Measurements from ENCODE around the gene GDA. TPM values are rescaled to one million over a fixed set of nuclear protein-coding genes. Genes with fewer than 3 reads are reported as not detected.

GDA gene
- total and polyA plus RNA-seq, 4 donors: 0.04 to 1.5 (median 0.63) TPM

DNA sequence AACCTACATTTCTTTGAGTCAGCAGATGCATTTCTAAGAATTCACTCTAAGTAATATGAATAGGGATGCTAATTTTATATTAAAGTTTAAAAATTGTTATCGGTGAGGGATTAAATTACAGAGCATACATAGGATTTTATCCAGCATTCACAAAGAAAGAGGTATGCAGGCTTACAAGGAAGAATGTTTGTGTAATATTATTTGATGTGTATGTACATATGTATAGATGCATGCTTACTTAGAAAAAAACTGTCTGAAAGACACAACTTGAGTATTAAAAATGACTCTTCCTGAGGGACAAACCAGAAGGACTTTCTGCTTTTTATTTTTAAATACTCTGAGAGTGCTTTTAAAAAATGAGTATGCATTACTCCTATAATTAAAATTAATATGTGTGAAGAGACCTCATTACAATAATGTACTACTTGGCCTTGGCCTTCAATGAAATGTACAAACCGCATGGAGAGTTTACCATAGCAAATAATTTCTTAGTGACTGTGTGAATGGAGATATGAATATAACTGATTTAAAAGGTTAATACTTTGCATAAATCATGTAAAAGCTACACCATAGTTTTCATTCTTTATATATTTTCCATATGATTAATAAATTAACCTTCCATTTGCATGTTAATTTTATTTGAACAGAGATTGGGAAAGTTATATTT is 77.0 kb downstream of the GDA start:
- Histone ChIP-seq H3K9ac (ENCODE audit: insufficient read depth in 1 of 2, low read length in 2 of 2) (no peak overlapping the region), H3K4me3 (no peak overlapping the region), H3K27ac (ENCODE audit: low read depth in 1 of 2, low read length in 1 of 2) (no peak overlapping the region), H3K4me1 (ENCODE audit: control insufficient read depth in 5 of 5, insufficient read depth in 5 of 5, low read length in 5 of 5) (no peaks in the 10 kb centered on the region), H3K36me3 (ENCODE audit: control insufficient read depth in 4 of 4, insufficient read depth in 4 of 4, low read length in 4 of 4) (no peaks in the 10 kb centered on the region), H3K27me3 (ENCODE audit: control insufficient read depth in 3 of 3, insufficient read depth in 3 of 3, low read length in 2 of 3) (no peaks in the 10 kb centered on the region), H3K9me3 (ENCODE audit: control insufficient read depth in 4 of 4, insufficient read depth in 3 of 4, low read length in 3 of 4) (no peaks in the 10 kb centered on the region)
- TF ChIP-seq, protein P1, sequence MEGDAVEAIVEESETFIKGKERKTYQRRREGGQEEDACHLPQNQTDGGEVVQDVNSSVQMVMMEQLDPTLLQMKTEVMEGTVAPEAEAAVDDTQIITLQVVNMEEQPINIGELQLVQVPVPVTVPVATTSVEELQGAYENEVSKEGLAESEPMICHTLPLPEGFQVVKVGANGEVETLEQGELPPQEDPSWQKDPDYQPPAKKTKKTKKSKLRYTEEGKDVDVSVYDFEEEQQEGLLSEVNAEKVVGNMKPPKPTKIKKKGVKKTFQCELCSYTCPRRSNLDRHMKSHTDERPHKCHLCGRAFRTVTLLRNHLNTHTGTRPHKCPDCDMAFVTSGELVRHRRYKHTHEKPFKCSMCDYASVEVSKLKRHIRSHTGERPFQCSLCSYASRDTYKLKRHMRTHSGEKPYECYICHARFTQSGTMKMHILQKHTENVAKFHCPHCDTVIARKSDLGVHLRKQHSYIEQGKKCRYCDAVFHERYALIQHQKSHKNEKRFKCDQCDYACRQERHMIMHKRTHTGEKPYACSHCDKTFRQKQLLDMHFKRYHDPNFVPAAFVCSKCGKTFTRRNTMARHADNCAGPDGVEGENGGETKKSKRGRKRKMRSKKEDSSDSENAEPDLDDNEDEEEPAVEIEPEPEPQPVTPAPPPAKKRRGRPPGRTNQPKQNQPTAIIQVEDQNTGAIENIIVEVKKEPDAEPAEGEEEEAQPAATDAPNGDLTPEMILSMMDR (IDR thresholded peaks at IDR 0.05; ENCODE audit: control extremely low read depth, extremely low read depth): no peak
- ATAC-seq (ENCODE audit: insufficient read depth, low FRiP score) (no peak), DNase-seq (no peak)
- 92 to 97% methylated on average over 2 of the region's 2 CpGs for WGBS, 2 donors

DNA sequence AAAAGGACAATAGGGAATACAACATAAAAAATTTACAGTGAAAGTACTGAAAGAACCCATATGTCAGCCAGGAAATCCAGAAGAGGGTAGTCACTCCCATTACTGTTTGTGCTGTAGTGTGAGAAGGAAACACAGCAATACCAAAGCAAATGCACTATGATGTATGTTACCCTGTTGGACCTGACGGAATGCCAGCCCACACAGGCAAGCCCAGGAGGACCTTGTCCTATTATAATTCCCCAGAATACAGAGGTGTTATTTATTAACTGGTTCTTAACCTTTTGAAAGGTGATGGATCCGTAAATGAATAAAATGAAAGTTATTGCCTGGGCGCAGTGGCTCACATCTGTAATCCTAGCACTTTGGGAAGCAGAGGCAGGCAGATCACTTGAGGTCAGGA is 79.0 kb downstream of the GDA start:
- H3K27ac ChIP-seq (ENCODE audit: low read depth in 1 of 2, low read length in 1 of 2): no peak overlapping the region
- H3K4me3 ChIP-seq: no peak overlapping the region
- ATAC-seq (ENCODE audit: insufficient read depth, low FRiP score) (no peak), DNase-seq (no peak)
- H3K4me1 ChIP-seq (ENCODE audit: control insufficient read depth in 5 of 5, insufficient read depth in 5 of 5, low read length in 5 of 5): no peaks in the 10 kb centered on the region
- H3K36me3 ChIP-seq (ENCODE audit: control insufficient read depth in 4 of 4, insufficient read depth in 4 of 4, low read length in 4 of 4): no peaks in the 10 kb centered on the region
- no peaks in the 10 kb centered on the region for H3K27me3 ChIP-seq (ENCODE audit: control insufficient read depth in 3 of 3, insufficient read depth in 3 of 3, low read length in 2 of 3)
- 83 to 90% methylated on average over 3 of the region's 3 CpGs for WGBS, 2 donors
- TF ChIP-seq, protein P1 (IDR thresholded peaks at IDR 0.05; ENCODE audit: control extremely low read depth, extremely low read depth): no peak
- no peak overlapping the region for H3K9ac ChIP-seq (ENCODE audit: insufficient read depth in 1 of 2, low read length in 2 of 2)
- no peaks in the 10 kb centered on the region for H3K9me3 ChIP-seq (ENCODE audit: control insufficient read depth in 4 of 4, insufficient read depth in 3 of 4, low read length in 3 of 4)

DNA sequence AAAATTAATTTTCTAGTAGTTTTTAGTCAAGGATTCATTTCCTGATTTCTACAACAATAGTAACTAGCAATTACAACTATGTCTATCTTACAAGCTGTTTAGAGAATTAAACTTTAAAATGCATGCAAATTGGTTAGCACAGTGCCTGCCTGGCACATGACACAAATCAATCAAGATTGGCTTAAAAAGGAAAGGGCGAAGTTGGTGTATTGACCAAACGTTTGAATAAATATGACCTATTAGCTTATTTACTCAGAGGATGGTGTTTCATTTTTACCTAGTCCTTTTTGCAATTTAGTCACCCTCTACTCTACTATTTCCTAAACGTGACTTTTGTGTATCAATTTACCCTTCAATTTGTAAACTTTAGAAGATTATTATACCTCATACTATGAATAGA is 83.5 kb downstream of the GDA start:
- ATAC-seq (ENCODE audit: insufficient read depth, low FRiP score): no peak
- H3K9ac ChIP-seq (ENCODE audit: insufficient read depth in 1 of 2, low read length in 2 of 2): no peak overlapping the region
- H3K4me1 ChIP-seq (ENCODE audit: control insufficient read depth in 5 of 5, insufficient read depth in 5 of 5, low read length in 5 of 5): no peaks in the 10 kb centered on the region
- TF ChIP-seq, protein P1 (IDR thresholded peaks at IDR 0.05; ENCODE audit: control extremely low read depth, extremely low read depth): no peak
- no peaks in the 10 kb centered on the region for H3K27me3 ChIP-seq (ENCODE audit: control insufficient read depth in 3 of 3, insufficient read depth in 3 of 3, low read length in 2 of 3)
- no peak overlapping the region for H3K4me3 ChIP-seq
- H3K27ac ChIP-seq (ENCODE audit: low read depth in 1 of 2, low read length in 1 of 2): no peak overlapping the region
- peaks cover 0 to 2% (median 0%) of the 10 kb centered on the region in 4 donors for H3K9me3 ChIP-seq (ENCODE audit: control insufficient read depth in 4 of 4, insufficient read depth in 3 of 4, low read length in 3 of 4)
- DNase-seq: no peak
- H3K36me3 ChIP-seq (ENCODE audit: control insufficient read depth in 4 of 4, insufficient read depth in 4 of 4, low read length in 4 of 4): no peaks in the 10 kb centered on the region
- 79 to 85% methylated on average over 3 of the region's 3 CpGs for WGBS, 2 donors

DNA sequence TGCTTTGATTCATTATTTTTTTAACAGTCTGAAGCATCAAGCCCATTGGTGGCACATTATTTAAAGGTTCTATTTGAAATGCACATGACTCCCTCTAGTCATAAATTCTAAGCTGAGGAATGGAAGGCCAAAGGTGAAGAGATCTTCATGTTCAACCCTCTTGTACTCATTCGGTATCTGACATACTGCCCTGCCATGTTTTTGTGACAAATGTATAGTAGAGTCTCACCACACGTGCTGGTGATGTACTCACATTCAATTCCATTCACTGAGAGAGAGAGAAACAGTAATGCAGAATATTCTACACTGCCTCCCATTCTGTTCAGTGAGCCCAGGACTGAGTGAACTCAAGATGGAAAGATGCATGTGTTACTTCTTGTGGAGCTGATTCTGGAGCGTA is 98.3 kb downstream of the GDA start:
- no peak overlapping the region for H3K9ac ChIP-seq (ENCODE audit: insufficient read depth in 1 of 2, low read length in 2 of 2)
- ATAC-seq (ENCODE audit: insufficient read depth, low FRiP score) (no peak), DNase-seq (no peak)
- H3K4me3 ChIP-seq: no peak overlapping the region
- no peaks in the 10 kb centered on the region for H3K36me3 ChIP-seq (ENCODE audit: control insufficient read depth in 4 of 4, insufficient read depth in 4 of 4, low read length in 4 of 4)
- H3K9me3 ChIP-seq (ENCODE audit: control insufficient read depth in 4 of 4, insufficient read depth in 3 of 4, low read length in 3 of 4): no peaks in the 10 kb centered on the region
- WGBS, 2 donors: 82 to 84% methylated on average over 3 of the region's 3 CpGs
- TF ChIP-seq, protein P1 (IDR thresholded peaks at IDR 0.05; ENCODE audit: control extremely low read depth, extremely low read depth): no peak
- no peaks in the 10 kb centered on the region for H3K27me3 ChIP-seq (ENCODE audit: control insufficient read depth in 3 of 3, insufficient read depth in 3 of 3, low read length in 2 of 3)
- no peaks in the 10 kb centered on the region for H3K4me1 ChIP-seq (ENCODE audit: control insufficient read depth in 5 of 5, insufficient read depth in 5 of 5, low read length in 5 of 5)
- no peak overlapping the region for H3K27ac ChIP-seq (ENCODE audit: low read depth in 1 of 2, low read length in 1 of 2)
